Calu3 (cell line): ENCODE results near the gene PCNX4. TPM values are rescaled to one million over a fixed set of nuclear protein-coding genes. Genes with fewer than 3 reads are reported as not detected.

Experiments
- BruUV-seq: library from RNA; stranded (reverse); fragments of 400-500 nt; replicated peaks from 2 replicates; lab custom pipeline; 2021; lab: Mats Ljungman, UMichigan
- CTCF ChIA-PET: fragments of 300-600 bp; sonication (Branson Sonifier 250); formaldehyde crosslinking; loops from one replicate; lab custom pipeline; 2022; ENCODE audit warnings: antibody characterized with exemption; lab: Charles Lee
- DNase-seq: peaks from one replicate; pipeline ENCODE4 v3.0.0; 2022
- H3K27ac Mint-ChIP-seq: one replicate; pipeline ENCODE4 v1.8.0; 2022; ENCODE audit warnings: mixed read lengths; ENCODE audit not compliant: unreplicated experiment
- H3K27me3 Mint-ChIP-seq: one replicate; pipeline ENCODE4 v1.8.0; 2022; ENCODE audit warnings: mixed read lengths; ENCODE audit not compliant: unreplicated experiment
- H3K36me3 Mint-ChIP-seq: one replicate; pipeline ENCODE4 v1.8.0; 2022; ENCODE audit warnings: mild to moderate bottlenecking, moderate library complexity, mixed read lengths; ENCODE audit not compliant: insufficient read depth, unreplicated experiment
- H3K4me1 Mint-ChIP-seq: one replicate; pipeline ENCODE4 v1.8.0; 2022; ENCODE audit warnings: mild to moderate bottlenecking, low read depth, mixed read lengths; ENCODE audit not compliant: unreplicated experiment
- H3K4me3 Mint-ChIP-seq: one replicate; pipeline ENCODE4 v1.8.0; 2022; ENCODE audit warnings: mild to moderate bottlenecking, low read depth, moderate library complexity, mixed read lengths; ENCODE audit not compliant: unreplicated experiment
- H3K9me3 Mint-ChIP-seq: one replicate; pipeline ENCODE4 v1.8.0; 2022; ENCODE audit warnings: low read depth, mixed read lengths; ENCODE audit not compliant: unreplicated experiment
- CTCF ChIP-seq: fragments of 200-600 bp; IDR thresholded peaks from one replicate; pipeline ENCODE4 v1.8.0; 2022; ENCODE audit warnings: antibody characterized with exemption; ENCODE audit not compliant: unreplicated experiment
- intact Hi-C: fragments of 100-400 bp; cut with micrococcal nuclease; formaldehyde crosslinking; loops from one replicate; pipeline ENCODE4 v1.10.0; 2022; ENCODE audit not compliant: unreplicated experiment
- total RNA-seq: library from RNA; stranded (reverse); gene quantifications from 2 replicates; pipeline ENCODE4 v1.2.3, GENCODE V29; 2022

The PCNX4 gene
- total RNA-seq, 1 experiment from 2014 or later, result 40.1 TPM

GRCh38 chr14:60061371-60061770 lies 30.4 kb upstream of the PCNX4 start:
- intact Hi-C loops, result loop anchor here (5.0 to 10.0 kb wide), 3 partner anchors 97 to 501 kb away; no protein-coding TSS in a partner anchor

GRCh38 chr14:60064491-60065072 lies 27.1 kb upstream of the PCNX4 start:
- H3K9me3 Mint-ChIP-seq, result no peaks in the 10 kb centered on the region
- H3K4me1 Mint-ChIP-seq, result no peaks in the 10 kb centered on the region
- no TSS peak for BruUV-seq
- intact Hi-C loops, result loop anchor here (1.0 to 10.0 kb wide), 4 partner anchors 98 to 498 kb away; no protein-coding TSS in a partner anchor
- no peak for DNase-seq
- no peak overlapping the region for H3K4me3 Mint-ChIP-seq
- no peaks in the 10 kb centered on the region for H3K27me3 Mint-ChIP-seq
- no peaks in the 10 kb centered on the region for H3K36me3 Mint-ChIP-seq
- H3K27ac Mint-ChIP-seq, result no peak overlapping the region
- no peak for TF ChIP-seq CTCF
- CTCF ChIA-PET, result no interaction called here

More at GRCh38 chr14:60061371-60061770, 30.4 kb upstream of the PCNX4 start:
- TF ChIP-seq CTCF, result no peak
- Mint-ChIP-seq H3K9me3 (no peaks in the 10 kb centered on the region), H3K36me3 (no peaks in the 10 kb centered on the region), H3K4me3 (no peak overlapping the region), H3K27me3 (no peaks in the 10 kb centered on the region), H3K4me1 (no peaks in the 10 kb centered on the region), H3K27ac (no peak overlapping the region)
- BruUV-seq, result no TSS peak
- CTCF ChIA-PET, result no interaction called here
- DNase-seq, result no peak

- Mint-ChIP-seq H3K9me3 (no peaks in the 10 kb centered on the region), H3K27me3 (no peaks in the 10 kb centered on the region), H3K4me1 (no peaks in the 10 kb centered on the region), H3K27ac (no peak overlapping the region), H3K4me3 (no peak overlapping the region), H3K36me3 (no peaks in the 10 kb centered on the region)
- no TSS peak for BruUV-seq
- TF ChIP-seq CTCF, result no peak
- CTCF ChIA-PET, result no interaction called here
- no peak for DNase-seq
- intact Hi-C loops, result loop anchor here (10.0 kb wide), 1 partner anchor 103 kb away; no protein-coding TSS in a partner anchor
Observed at GRCh38 chr14:60067882-60068281, 23.8 kb upstream of the PCNX4 start.

- TF ChIP-seq CTCF, result no peak
- H3K36me3 Mint-ChIP-seq, result no peaks in the 10 kb centered on the region
- no peak overlapping the region for H3K4me3 Mint-ChIP-seq
- CTCF ChIA-PET, result no interaction called here
- peaks cover 4% of the 10 kb centered on the region for H3K9me3 Mint-ChIP-seq
- no peak overlapping the region for H3K27ac Mint-ChIP-seq
- intact Hi-C loops, result no loop called here
- no peak for DNase-seq
- no peaks in the 10 kb centered on the region for H3K27me3 Mint-ChIP-seq
- BruUV-seq, result no TSS peak
- no peaks in the 10 kb centered on the region for H3K4me1 Mint-ChIP-seq
Observed at GRCh38 chr14:60079723-60080122, 12.0 kb upstream of the PCNX4 start.
